K562 (cell line): ENCODE measurements around the gene USP49. TPM values are rescaled to one million over a fixed set of nuclear protein-coding genes. Genes with fewer than 3 reads are reported as not detected.

ENCODE experiments used
- ATAC-seq: fragments of 200-7000 bp; cut with Tn5 transposase; 3 replicates; pipeline ENCODE4 v1.9.1; 2020; ENCODE audit warnings: moderate library complexity
- BruUV-seq: library from RNA; stranded (reverse); fragments of 400-500 nt; replicated peaks from 2 replicates; lab custom pipeline; 2021; lab: Mats Ljungman, UMichigan
- CTCF ChIA-PET: fragments of 300-600 bp; formaldehyde crosslinking; extraction: SDS; loops from one replicate; lab custom pipeline; 2021; ENCODE audit warnings: low intra/inter-chr PET ratio; lab: Yijun Ruan, JAX
- POLR2A ChIA-PET: fragments of 300-600, 350-650 bp; sonication (Branson Sonifier 250); formaldehyde crosslinking; extraction: SDS; loops from one replicate; lab custom pipeline; 2021; ENCODE audit warnings: antibody characterized with exemption, inconsistent platforms; lab: Yijun Ruan, JAX
- DNase-seq, 4 experiments: peaks; one replicate each; pipeline versions ENCODE4 v3.0.0 to v3.0.0-alpha.2; 2011 to 2018; ENCODE audit warnings: low spot score in 3 of 4, mixed read lengths in 3 of 4; ENCODE audit errors: extremely low read depth in 1 of 4
- FAIRE-seq: peaks from 2 replicates; lab custom pipeline; 2011; peaks lifted over from hg19 to GRCh38; lab: Jason Lieb, UNC
- H2AFZ ChIP-seq: 2 replicates; pipeline ENCODE4 v1.6.0; 2011; ENCODE audit warnings: low read depth, low read length, control low read depth, inconsistent platforms
- H3K27ac ChIP-seq: fragments of 200-600 bp; 3 replicates; pipeline ENCODE4 v1.8.0; 2011; ENCODE audit warnings: low read depth, mild to moderate bottlenecking, control low read depth, inconsistent platforms, low read length, moderate library complexity, mixed read lengths; ENCODE audit errors: extremely low read depth
- H3K27me3 ChIP-seq, 2 experiments: fragments of 300-600 bp in 1 of 2; 2 replicates in 1 of 2; 3 replicates in 1 of 2; pipeline versions ENCODE4 v1.6.0 to v1.8.0; 2011; ENCODE audit warnings: inconsistent platforms in 2 of 2, low read length in 2 of 2, mild to moderate bottlenecking in 1 of 2, mixed read lengths in 1 of 2, moderate library complexity in 1 of 2; ENCODE audit not compliant: control insufficient read depth in 2 of 2, insufficient read depth in 2 of 2
- H3K36me3 ChIP-seq: fragments of 300-600 bp; 3 replicates; pipeline ENCODE4 v1.8.0; 2011; ENCODE audit warnings: mild to moderate bottlenecking, low read length, inconsistent platforms; ENCODE audit not compliant: control insufficient read depth, insufficient read depth
- H3K4me1 ChIP-seq, 2 experiments: fragments of 200-600 bp in 1 of 2; replicated peaks in 1 of 2; 2 replicates in 1 of 2; 3 replicates in 1 of 2; pipeline versions ENCODE4 v1.5.1 to v1.8.0; 2011; ENCODE audit warnings: inconsistent platforms in 2 of 2, low read length in 2 of 2, mild to moderate bottlenecking in 1 of 2, mixed read lengths in 1 of 2, moderate library complexity in 1 of 2; ENCODE audit not compliant: control insufficient read depth in 2 of 2, insufficient read depth in 2 of 2
- H3K4me2 ChIP-seq: 2 replicates; pipeline ENCODE4 v1.6.1; 2011; ENCODE audit warnings: low read length, control low read depth, inconsistent platforms, mixed read lengths; ENCODE audit not compliant: insufficient read depth
- H3K4me3 ChIP-seq: fragments of 200-600 bp; sonication (generic), shearing (Covaris generic); 2 replicates; pipeline ENCODE4 v1.5.1; 2016; ENCODE audit warnings: control low read depth, inconsistent platforms
- H3K79me2 ChIP-seq: fragments of 200-600 bp; 3 replicates; pipeline ENCODE4 v1.8.0; 2011; ENCODE audit warnings: low read length, inconsistent platforms; ENCODE audit not compliant: control insufficient read depth, insufficient read depth
- H3K9ac ChIP-seq, 2 experiments: 2 replicates each; pipeline versions ENCODE4 v1.6.0 to v1.6.1; 2011; ENCODE audit warnings: low read depth in 2 of 2, low read length in 2 of 2, control low read depth in 1 of 2, inconsistent platforms in 1 of 2, mild to moderate bottlenecking in 1 of 2, mixed read lengths in 1 of 2; ENCODE audit not compliant: insufficient read depth in 1 of 2
- H3K9me1 ChIP-seq: one replicate; pipeline ENCODE4 v1.6.0; 2011; ENCODE audit warnings: inconsistent platforms, mild to moderate bottlenecking, low read length, moderate library complexity; ENCODE audit not compliant: control insufficient read depth, insufficient read depth
- H3K9me3 ChIP-seq: replicated peaks from 2 replicates; pipeline ENCODE4 v1.5.1; 2011; ENCODE audit warnings: low read depth, low read length, inconsistent platforms; ENCODE audit not compliant: control insufficient read depth, insufficient read depth
- H4K20me1 ChIP-seq: replicated peaks from 2 replicates; pipeline ENCODE4 v1.6.1; 2011; ENCODE audit warnings: low read length, inconsistent platforms, mixed read lengths; ENCODE audit not compliant: control insufficient read depth, insufficient read depth
- BMI1 ChIP-seq: fragments of 150-350 bp; IDR thresholded peaks from 2 replicates; pipeline ENCODE4 v1.6.1; 2014; ENCODE audit warnings: low read length
- CBFA2T2 ChIP-seq: fragments of 450-650 bp; conservative IDR thresholded peaks from 2 replicates; pipeline ENCODE4 v1.6.1; 2017; ENCODE audit warnings: mild to moderate bottlenecking
- CBX8 ChIP-seq: fragments of 200-600 bp; sonication (generic); IDR thresholded peaks from 2 replicates; pipeline ENCODE4 v1.6.1; 2012; ENCODE audit warnings: borderline replicate concordance, mixed run types, low read depth, mild to moderate bottlenecking, moderate library complexity, mixed read lengths, low read length, control low read depth, inconsistent platforms; ENCODE audit not compliant: poor library complexity, severe bottlenecking; ENCODE audit errors: extremely low read depth
- EGR1 ChIP-seq: fragments of 450-650 bp; conservative IDR thresholded peaks from 2 replicates; pipeline ENCODE4 v1.6.1; 2017; ENCODE audit warnings: mild to moderate bottlenecking
- ELF2 ChIP-seq: fragments of 250-450 bp; sonication (Bioruptor Pico); IDR thresholded peaks from 2 replicates; pipeline ENCODE4 v1.5.0; 2021; ENCODE audit warnings: mild to moderate bottlenecking
- HDAC2 ChIP-seq: fragments of 450-650 bp; IDR thresholded peaks from 2 replicates; pipeline ENCODE4 v1.6.1; 2016; ENCODE audit warnings: mild to moderate bottlenecking
- IRF2 ChIP-seq: sonication (generic); formaldehyde crosslinking; IDR thresholded peaks from 2 replicates; pipeline ENCODE4 v1.8.1; 2022; ENCODE audit warnings: mild to moderate bottlenecking, missing genetic modification reagents
- OTX1 ChIP-seq: fragments of 450-650 bp; formaldehyde crosslinking; IDR thresholded peaks from 2 replicates; pipeline ENCODE4 v1.4.0; 2022; ENCODE audit warnings: mild to moderate bottlenecking
- PHB ChIP-seq: fragments of 250-450 bp; sonication (Bioruptor Pico); IDR thresholded peaks from 2 replicates; pipeline ENCODE4 v1.5.0; 2021
- PHB2 ChIP-seq: fragments of 450-650 bp; IDR thresholded peaks from 2 replicates; pipeline ENCODE4 v1.6.1; 2017; ENCODE audit warnings: low read depth
- PRDM10 ChIP-seq: fragments of 450-650 bp; IDR thresholded peaks from 2 replicates; pipeline ENCODE4 v1.6.1; 2018; ENCODE audit not compliant: partially characterized antibody
- TAF7 ChIP-seq: fragments of 450-650 bp; IDR thresholded peaks from 2 replicates; pipeline ENCODE4 v1.6.1; 2016; ENCODE audit warnings: missing genetic modification characterization, missing compliant biosample characterization
- ZC3H11A ChIP-seq: IDR thresholded peaks from 2 replicates; pipeline ENCODE4 v1.6.1; 2012; ENCODE audit warnings: low read depth, low read length, improper control_type of control experiment
- ZEB2 ChIP-seq: fragments of 450-650 bp; IDR thresholded peaks from 2 replicates; pipeline ENCODE4 v1.6.1; 2016
- ZFP36 ChIP-seq: fragments of 150-350 bp; IDR thresholded peaks from 2 replicates; pipeline ENCODE4 v1.6.1; 2018; ENCODE audit warnings: low read length, low read depth; ENCODE audit not compliant: partially characterized antibody
- ZNF239 ChIP-seq: fragments of 250-450 bp; sonication (Bioruptor Pico); IDR thresholded peaks from 2 replicates; pipeline ENCODE4 v1.4.0; 2020; ENCODE audit warnings: mild to moderate bottlenecking
- WGBS: fragments of 100-300 bp; shearing (Covaris generic); methylation state at CpG from one replicate; pipeline ENCODE4 v1.1.6; 2016; ENCODE audit warnings: low coverage, mixed read lengths; ENCODE audit not compliant: insufficient coverage; ENCODE audit errors: missing lambda C conversion rate; 5-methylcytosine and 5-hydroxymethylcytosine counted together
- in situ Hi-C: fragments of 300-500 bp; cut with MboI; formaldehyde crosslinking; loops from 4 replicates; pipeline ENCODE4 v1.15.0; 2018; ENCODE audit warnings: inconsistent platforms, mixed read lengths
- intact Hi-C: fragments of 100-400 bp; cut with micrococcal nuclease; formaldehyde crosslinking; loops from 2 replicates; pipeline ENCODE4 v1.14.2; 2022
- polyA plus RNA-seq, 8 experiments: library from polyadenylated mRNA; depleted of rRNA in 4 of 8; stranded (reverse) in 5 of 8; unstranded in 3 of 8; fragments of >200 nt; fragmentation: Nextera tagmentation in 2 of 8; fragmentation: Illumina TruSeq in 1 of 8; extraction: Ambion mirVana in 2 of 8; extraction: Trizol in 1 of 8; gene quantifications; 2 replicates each; pipeline versions ENCODE4 v1.2.1 to v1.2.3, GENCODE V29; 2011 to 2014; ENCODE audit warnings: inconsistent platforms in 1 of 8, missing spikeins in 1 of 8
- total RNA-seq, 7 experiments: library from RNA; depleted of rRNA in 6 of 7; stranded (reverse); fragments of >200 nt in 6 of 7; fragmentation: Illumina TruSeq in 2 of 7; extraction: Trizol in 2 of 7; gene quantifications; 2 replicates each; pipeline versions ENCODE4 v1.2.1 to v1.2.3, GENCODE V29; 2011 to 2021; ENCODE audit warnings: low replicate concordance in 1 of 7
- TF ChIP-seq, protein P1 (sequence below), 3 experiments: fragments of 200-800 bp in 1 of 3; sonication (Bioruptor generic) in 1 of 3; sonication (generic) in 1 of 3; formaldehyde crosslinking in 1 of 3; IDR thresholded peaks; 2 replicates each; pipeline versions ENCODE4 v1.6.1 to v1.8.0; 2016 to 2022; ENCODE audit warnings: mild to moderate bottlenecking in 2 of 3, missing compliant biosample characterization in 2 of 3, missing genetic modification characterization in 2 of 3, missing genetic modification reagents in 1 of 3
- TF ChIP-seq, protein P2 (sequence below): fragments of 250-450 bp; sonication (Bioruptor Pico); IDR thresholded peaks from 2 replicates; pipeline ENCODE4 v1.6.1; 2021; ENCODE audit warnings: mild to moderate bottlenecking

USP49 gene
- total and polyA plus RNA-seq, 9 of the 15 experiments (the other 6 are each of a cell fraction or from before 2014, with no cell fraction given) = 1.0 to 9.9 (median 6.5) TPM

GRCh38 chr6:41781366-41781730, 113.8 kb downstream of the USP49 start:
- CTCF ChIA-PET = interaction anchor here (4.3 kb wide), 1 partner anchor 263 kb away, joined by 50 read pairs; no protein-coding TSS in a partner anchor
- H2AFZ ChIP-seq = no peak overlapping the region
- POLR2A ChIA-PET = interaction anchor here (0.7 to 1.0 kb wide), 2 partner anchors 155 to 250 kb away, joined by 3 to 5 read pairs; no protein-coding TSS in a partner anchor

More at GRCh38 chr6:41781366-41781730, 113.8 kb downstream of the USP49 start:
- Histone ChIP-seq H3K36me3 (0 out of 3 replicates have a peak, but pooled peaks cover 3% of the 10 kb centered on the region), H3K9me1 (no peaks in the 10 kb centered on the region), H3K9me3 (no peaks in the 10 kb centered on the region), H3K4me2 (peak overlapping the region; percentile 92), H3K27ac (no peak overlapping the region), H3K79me2 (peaks cover 11% of the 10 kb centered on the region; the same call in 2 of the 3 replicates), H4K20me1 (no peaks in the 10 kb centered on the region), H3K4me1 (peaks cover 29 to 37% of the 10 kb centered on the region in 2 experiments), H3K4me3 (peak overlapping the region; percentile 69), H3K9ac (peak overlapping the region in 1 of 2 experiments; percentile 89; a peak in 1 of 4 replicates), H3K27me3 (no peaks in the 10 kb centered on the region)
- in situ Hi-C loops = loop anchor here (10.0 kb wide), 1 partner anchor 443 kb away; no protein-coding TSS in a partner anchor
- FAIRE-seq = no peak
- intact Hi-C loops = loop anchor here (5.0 kb wide), 2 partner anchors 436 to 1096 kb away; partner anchors contain the start of genes MRPS10 and RPL7L1
- WGBS = 31% methylated on average over 3 of the region's 3 CpGs
- ATAC-seq = no peak
- DNase-seq = no peak
- TF ChIP-seq HDAC2 (no peak), OTX1 (CRISPR knock-in tag) (no peak), ZEB2 (0 out of 2 replicates have a peak, but pooled peaks have one; percentile 4), CBX8 (no peak), ZFP36 (no peak), CBFA2T2 (no peak), BMI1 (no peak), PHB (no peak), EGR1 (peak; percentile 34), ZC3H11A (no peak), PHB2 (no peak), IRF2 (no peak), PRDM10 (peak; percentile 54), TAF7 (no peak), ZNF239 (CRISPR knock-in tag) (no peak), ELF2 (CRISPR knock-in tag) (no peak)
- TF ChIP-seq, protein P1, sequence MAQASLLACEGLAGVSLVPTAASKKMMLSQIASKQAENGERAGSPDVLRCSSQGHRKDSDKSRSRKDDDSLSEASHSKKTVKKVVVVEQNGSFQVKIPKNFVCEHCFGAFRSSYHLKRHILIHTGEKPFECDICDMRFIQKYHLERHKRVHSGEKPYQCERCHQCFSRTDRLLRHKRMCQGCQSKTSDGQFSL (CRISPR knock-in tag; IDR thresholded peaks at IDR 0.05) = peak; percentile 29; the same call in 1 of the 2 replicates
- TF ChIP-seq, protein P1 (tag; IDR thresholded peaks at IDR 0.05) = no peak
- TF ChIP-seq, protein P2, sequence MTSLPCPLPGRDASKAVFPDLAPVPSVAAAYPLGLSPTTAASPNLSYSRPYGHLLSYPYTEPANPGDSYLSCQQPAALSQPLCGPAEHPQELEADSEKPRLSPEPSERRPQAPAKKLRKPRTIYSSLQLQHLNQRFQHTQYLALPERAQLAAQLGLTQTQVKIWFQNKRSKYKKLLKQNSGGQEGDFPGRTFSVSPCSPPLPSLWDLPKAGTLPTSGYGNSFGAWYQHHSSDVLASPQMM (CRISPR knock-in tag) = no peak
- BruUV-seq = TSS peak; percentile 60
